Measurements from ENCODE around the gene VN1R5.
"Not testable (repeated sequence)": the region's sequence is repeated elsewhere in the genome, so short reads cannot be mapped to it uniquely, and the experiment has no call there.

The VN1R5 gene

GRCh38 chr1:247273013-247273412 lies 17.1 kb downstream of the VN1R5 start:
- DNase-seq (ENCODE audit: low read depth): no peak

- no peak for DNase-seq (ENCODE audit: low read depth)
Measured at GRCh38 chr1:247274605-247275256, 18.9 kb downstream of the VN1R5 start.

GRCh38 chr1:247277191-247277590 lies 21.3 kb downstream of the VN1R5 start:
- no peak for DNase-seq (ENCODE audit: low read depth)

GRCh38 chr1:247281001-247281574 lies 25.2 kb downstream of the VN1R5 start:
- no peak for DNase-seq (ENCODE audit: low read depth)

GRCh38 chr1:247286134-247286670 lies 30.3 kb downstream of the VN1R5 start:
- DNase-seq (ENCODE audit: low read depth): no peak

GRCh38 chr1:247287460-247287859 lies 31.6 kb downstream of the VN1R5 start:
- DNase-seq (ENCODE audit: low read depth): no peak

GRCh38 chr1:247288341-247288740 lies 32.5 kb downstream of the VN1R5 start:
- DNase-seq (ENCODE audit: low read depth): no peak

- not testable (repeated sequence) for DNase-seq (ENCODE audit: low read depth)
Measured at GRCh38 chr1:247289274-247289892, 33.5 kb downstream of the VN1R5 start.

GRCh38 chr1:247290576-247290975 lies 34.7 kb downstream of the VN1R5 start:
- no peak for DNase-seq (ENCODE audit: low read depth)

GRCh38 chr1:247291161-247291560 lies 35.3 kb downstream of the VN1R5 start:
- no peak for DNase-seq (ENCODE audit: low read depth)

GRCh38 chr1:247291833-247292561 lies 36.1 kb downstream of the VN1R5 start:
- no peak for DNase-seq (ENCODE audit: low read depth)

- DNase-seq (ENCODE audit: low read depth): no peak
Measured at GRCh38 chr1:247293047-247293446, 37.2 kb downstream of the VN1R5 start.

GRCh38 chr1:247294282-247294681 lies 38.4 kb downstream of the VN1R5 start:
- no peak for DNase-seq (ENCODE audit: low read depth)

- no peak for DNase-seq (ENCODE audit: low read depth)
Measured at GRCh38 chr1:247295274-247295684, 39.4 kb downstream of the VN1R5 start.

- DNase-seq (ENCODE audit: low read depth): no peak
Measured at GRCh38 chr1:247295746-247296145, 39.9 kb downstream of the VN1R5 start.

GRCh38 chr1:247296599-247297180 lies 40.8 kb downstream of the VN1R5 start:
- DNase-seq (ENCODE audit: low read depth): no peak

- DNase-seq (ENCODE audit: low read depth): no peak
Measured at GRCh38 chr1:247297263-247298123, 41.6 kb downstream of the VN1R5 start.

- no peak for DNase-seq (ENCODE audit: low read depth)
Measured at GRCh38 chr1:247298124-247298481, 42.2 kb downstream of the VN1R5 start.

GRCh38 chr1:247298701-247299100 lies 42.8 kb downstream of the VN1R5 start:
- DNase-seq (ENCODE audit: low read depth): no peak

- no peak for DNase-seq (ENCODE audit: low read depth)
Measured at GRCh38 chr1:247299723-247300381, 44.0 kb downstream of the VN1R5 start.

Measured in stimulated activated CD8-positive, alpha-beta memory T cell treated with anti-CD3 and anti-CD28 coated beads, Interleukin-4, amount 100 ng/mL, for 24 hours (primary cell).